Mesenchymal stem cell (in vitro differentiated cells and primary cell): ENCODE results near the gene FNDC3B.

Source experiments
- DNase-seq: peaks from one replicate; pipeline ENCODE4 v3.0.0-alpha.2; 2013
- H2AFZ ChIP-seq: one replicate; pipeline ENCODE4 v1.6.1; 2013; ENCODE audit warnings: low read depth, mild to moderate bottlenecking, control low read depth, inconsistent platforms, low read length, moderate library complexity
- H2AK5ac ChIP-seq: 2 replicates; pipeline ENCODE4 v1.6.1; 2013; ENCODE audit warnings: low read length, moderate library complexity, mild to moderate bottlenecking, inconsistent platforms; ENCODE audit not compliant: severe bottlenecking
- H2BK120ac ChIP-seq: one replicate; pipeline ENCODE4 v1.6.1; 2013; ENCODE audit warnings: low read depth, mild to moderate bottlenecking, inconsistent platforms, low read length, moderate library complexity
- H2BK12ac ChIP-seq, 2 experiments: one replicate each; pipeline ENCODE4 v1.6.1; 2013; ENCODE audit warnings: inconsistent platforms in 2 of 2, low read length in 2 of 2, mild to moderate bottlenecking in 2 of 2, moderate library complexity in 2 of 2, control low read depth in 1 of 2
- H2BK15ac ChIP-seq: one replicate; pipeline ENCODE4 v1.6.1; 2013; ENCODE audit warnings: mild to moderate bottlenecking, low read depth, inconsistent platforms; ENCODE audit not compliant: poor library complexity, severe bottlenecking
- H2BK5ac ChIP-seq: 2 replicates; pipeline ENCODE4 v1.6.1; 2013; ENCODE audit warnings: low read depth, mild to moderate bottlenecking, low read length, control low read depth, inconsistent platforms; ENCODE audit not compliant: poor library complexity, severe bottlenecking
- H3K14ac ChIP-seq, 2 experiments: one replicate each; pipeline ENCODE4 v1.6.1; 2013; ENCODE audit warnings: inconsistent platforms in 2 of 2, low read length in 2 of 2, control low read depth in 1 of 2, mild to moderate bottlenecking in 1 of 2, moderate library complexity in 1 of 2
- H3K18ac ChIP-seq, 2 experiments: one replicate each; pipeline ENCODE4 v1.6.1; 2013; ENCODE audit warnings: inconsistent platforms in 2 of 2, low read length in 2 of 2, control low read depth in 1 of 2, low read depth in 1 of 2, mild to moderate bottlenecking in 1 of 2
- H3K23ac ChIP-seq, 2 experiments: one replicate each; pipeline ENCODE4 v1.6.1; 2013; ENCODE audit warnings: inconsistent platforms in 2 of 2, low read length in 2 of 2, mild to moderate bottlenecking in 2 of 2, moderate library complexity in 2 of 2, control low read depth in 1 of 2
- H3K27ac ChIP-seq: 2 replicates; pipeline ENCODE4 v1.5.1; 2013; ENCODE audit warnings: mild to moderate bottlenecking, moderate library complexity, low read length, control low read depth, inconsistent platforms; ENCODE audit not compliant: poor library complexity, severe bottlenecking
- H3K27me3 ChIP-seq, 2 experiments: 2 replicates each; pipeline versions ENCODE4 v1.6.1 to v1.7.0; 2013; ENCODE audit warnings: low read length in 2 of 2, mild to moderate bottlenecking in 2 of 2, moderate library complexity in 2 of 2, control low read depth in 1 of 2, inconsistent platforms in 1 of 2; ENCODE audit not compliant: control insufficient read depth in 1 of 2, insufficient read depth in 1 of 2
- H3K36me3 ChIP-seq, 2 experiments: 2 replicates each; pipeline versions ENCODE4 v1.6.1 to v1.7.0; 2013; ENCODE audit warnings: low read length in 2 of 2, control low read depth in 1 of 2, inconsistent platforms in 1 of 2, low read depth in 1 of 2, mild to moderate bottlenecking in 1 of 2; ENCODE audit not compliant: insufficient read depth in 2 of 2, control insufficient read depth in 1 of 2
- H3K4ac ChIP-seq, 2 experiments: one replicate each; pipeline ENCODE4 v1.6.1; 2013; ENCODE audit warnings: inconsistent platforms in 2 of 2, low read length in 2 of 2, mild to moderate bottlenecking in 2 of 2, moderate library complexity in 2 of 2, control low read depth in 1 of 2, low read depth in 1 of 2
- H3K4me1 ChIP-seq: 2 replicates; pipeline ENCODE4 v1.6.1; 2013; ENCODE audit warnings: low read depth, low read length, control low read depth; ENCODE audit not compliant: control insufficient read depth, insufficient read depth
- H3K4me2 ChIP-seq: 2 replicates; pipeline ENCODE4 v1.6.1; 2013; ENCODE audit warnings: low read length, mild to moderate bottlenecking, inconsistent platforms; ENCODE audit not compliant: poor library complexity, severe bottlenecking
- H3K4me3 ChIP-seq, 2 experiments: 2 replicates each; pipeline versions ENCODE4 v1.5.1 to v1.7.0; 2013; ENCODE audit warnings: low read length in 2 of 2, mild to moderate bottlenecking in 2 of 2, control low read depth in 1 of 2, low read depth in 1 of 2; ENCODE audit not compliant: insufficient read depth in 1 of 2
- H3K79me1 ChIP-seq: replicated peaks from 2 replicates; pipeline ENCODE4 v1.6.1; 2013; ENCODE audit warnings: mild to moderate bottlenecking, control low read depth, low read length, inconsistent platforms; ENCODE audit not compliant: poor library complexity, severe bottlenecking
- H3K9ac ChIP-seq: 2 replicates; pipeline ENCODE4 v1.7.0; 2013; ENCODE audit warnings: mild to moderate bottlenecking, low read length, moderate library complexity
- H3K9me3 ChIP-seq: 2 replicates; pipeline ENCODE4 v1.7.0; 2013; ENCODE audit warnings: mild to moderate bottlenecking, low read length; ENCODE audit not compliant: control insufficient read depth
- H4K8ac ChIP-seq: one replicate; pipeline ENCODE4 v1.6.1; 2013; ENCODE audit warnings: inconsistent platforms, mild to moderate bottlenecking, low read length, moderate library complexity
- H4K91ac ChIP-seq: one replicate; pipeline ENCODE4 v1.6.1; 2013; ENCODE audit warnings: mild to moderate bottlenecking, low read length, inconsistent platforms
- WGBS: methylation state at CpG from one replicate; pipeline ENCODE4 v1.1.7; 2013; ENCODE audit warnings: mixed read lengths; 5-methylcytosine and 5-hydroxymethylcytosine counted together

The FNDC3B gene

GRCh38 chr3:172343117-172343516, 303.7 kb downstream of the FNDC3B start:
- Histone ChIP-seq H2BK12ac (no peak overlapping the region), H3K4ac (no peak overlapping the region), H2AK5ac (no peak overlapping the region), H3K23ac (no peak overlapping the region), H3K4me2 (no peak overlapping the region), H3K9me3 (no peaks in the 10 kb centered on the region), H3K4me1 (no peaks in the 10 kb centered on the region), H2BK15ac (no peak overlapping the region), H3K79me1 (peaks cover 23% of the 10 kb centered on the region), H3K9ac (no peak overlapping the region), H4K91ac (no peak overlapping the region), H3K27me3 (no peaks in the 10 kb centered on the region), H4K8ac (no peak overlapping the region), H3K18ac (no peak overlapping the region), H3K27ac (no peak overlapping the region), H2AFZ (no peak overlapping the region), H2BK120ac (no peak overlapping the region), H2BK5ac (no peak overlapping the region), H3K14ac (no peak overlapping the region), H3K36me3 (peaks cover 34 to 96% of the 10 kb centered on the region in 2 experiments), H3K4me3 (no peak overlapping the region)
- WGBS: 100% methylated on average over 2 of the region's 3 CpGs
- no peak for DNase-seq

- Histone ChIP-seq H3K4me2 (no peak overlapping the region), H2BK5ac (no peak overlapping the region), H3K4me3 (no peak overlapping the region), H3K4ac (peak overlapping the region in 1 of 2 experiments; percentile 37), H4K91ac (no peak overlapping the region), H2BK12ac (no peak overlapping the region), H2AFZ (no peak overlapping the region), H3K27me3 (no peaks in the 10 kb centered on the region), H3K27ac (no peak overlapping the region), H2AK5ac (no peak overlapping the region), H3K9me3 (no peaks in the 10 kb centered on the region), H3K4me1 (peaks cover 1% of the 10 kb centered on the region), H3K36me3 (peaks cover 33 to 99% of the 10 kb centered on the region in 2 experiments), H3K79me1 (peaks cover 25% of the 10 kb centered on the region), H3K9ac (no peak overlapping the region), H3K23ac (no peak overlapping the region), H3K18ac (peak overlapping the region in 1 of 2 experiments; percentile 34), H2BK15ac (no peak overlapping the region), H4K8ac (no peak overlapping the region), H3K14ac (no peak overlapping the region), H2BK120ac (no peak overlapping the region)
- WGBS: 93% methylated on average over 7 of the region's 12 CpGs
- no peak for DNase-seq
Observed at GRCh38 chr3:172343979-172344378, 304.6 kb downstream of the FNDC3B start.

GRCh38 chr3:172346161-172346560, 306.8 kb downstream of the FNDC3B start:
- H3K4me1 ChIP-seq: peaks cover 2% of the 10 kb centered on the region
- no peak overlapping the region for H3K14ac ChIP-seq
- H3K36me3 ChIP-seq: peaks cover 28 to 99% of the 10 kb centered on the region in 2 experiments

GRCh38 chr3:172347895-172348679, 308.7 kb downstream of the FNDC3B start:
- no peak overlapping the region for H3K4me2 ChIP-seq
- no peak overlapping the region for H3K14ac ChIP-seq
- no peak overlapping the region for H2BK15ac ChIP-seq
- peaks cover 2% of the 10 kb centered on the region for H3K4me1 ChIP-seq
- DNase-seq: no peak
- no peak overlapping the region for H3K9ac ChIP-seq
- no peaks in the 10 kb centered on the region for H3K9me3 ChIP-seq
- no peak overlapping the region for H2AFZ ChIP-seq
- H3K4me3 ChIP-seq: no peak overlapping the region
- peaks cover 30 to 99% of the 10 kb centered on the region in 2 experiments for H3K36me3 ChIP-seq
- no peak overlapping the region for H2BK120ac ChIP-seq
- H3K79me1 ChIP-seq: peaks cover 22% of the 10 kb centered on the region
- H4K91ac ChIP-seq: no peak overlapping the region
- H2BK5ac ChIP-seq: no peak overlapping the region
- H3K27me3 ChIP-seq: no peaks in the 10 kb centered on the region
- 100% methylated on average over 1 of the region's 3 CpGs for WGBS
- no peak overlapping the region for H4K8ac ChIP-seq
- H3K18ac ChIP-seq: no peak overlapping the region
- no peak overlapping the region for H3K4ac ChIP-seq
- H3K23ac ChIP-seq: no peak overlapping the region
- no peak overlapping the region for H3K27ac ChIP-seq
- no peak overlapping the region for H2BK12ac ChIP-seq
- no peak overlapping the region for H2AK5ac ChIP-seq

More at GRCh38 chr3:172346161-172346560, 306.8 kb downstream of the FNDC3B start:
- no peak overlapping the region for H2BK120ac ChIP-seq
- H3K4me3 ChIP-seq: no peak overlapping the region
- H2AK5ac ChIP-seq: no peak overlapping the region
- no peak overlapping the region for H2AFZ ChIP-seq
- no peak overlapping the region for H3K23ac ChIP-seq
- H3K4me2 ChIP-seq: no peak overlapping the region
- no peak overlapping the region for H3K18ac ChIP-seq
- H2BK15ac ChIP-seq: no peak overlapping the region
- WGBS: 67% methylated on average over 3 of the region's 3 CpGs
- H4K91ac ChIP-seq: no peak overlapping the region
- no peak overlapping the region for H2BK5ac ChIP-seq
- H3K9me3 ChIP-seq: no peaks in the 10 kb centered on the region
- DNase-seq: no peak
- H3K27ac ChIP-seq: no peak overlapping the region
- H4K8ac ChIP-seq: no peak overlapping the region
- H3K4ac ChIP-seq: no peak overlapping the region
- peaks cover 19% of the 10 kb centered on the region for H3K79me1 ChIP-seq
- no peak overlapping the region for H3K9ac ChIP-seq
- no peak overlapping the region for H2BK12ac ChIP-seq
- no peaks in the 10 kb centered on the region for H3K27me3 ChIP-seq
